ENCODE data around the gene FSTL4.

Gene FSTL4

DNA sequence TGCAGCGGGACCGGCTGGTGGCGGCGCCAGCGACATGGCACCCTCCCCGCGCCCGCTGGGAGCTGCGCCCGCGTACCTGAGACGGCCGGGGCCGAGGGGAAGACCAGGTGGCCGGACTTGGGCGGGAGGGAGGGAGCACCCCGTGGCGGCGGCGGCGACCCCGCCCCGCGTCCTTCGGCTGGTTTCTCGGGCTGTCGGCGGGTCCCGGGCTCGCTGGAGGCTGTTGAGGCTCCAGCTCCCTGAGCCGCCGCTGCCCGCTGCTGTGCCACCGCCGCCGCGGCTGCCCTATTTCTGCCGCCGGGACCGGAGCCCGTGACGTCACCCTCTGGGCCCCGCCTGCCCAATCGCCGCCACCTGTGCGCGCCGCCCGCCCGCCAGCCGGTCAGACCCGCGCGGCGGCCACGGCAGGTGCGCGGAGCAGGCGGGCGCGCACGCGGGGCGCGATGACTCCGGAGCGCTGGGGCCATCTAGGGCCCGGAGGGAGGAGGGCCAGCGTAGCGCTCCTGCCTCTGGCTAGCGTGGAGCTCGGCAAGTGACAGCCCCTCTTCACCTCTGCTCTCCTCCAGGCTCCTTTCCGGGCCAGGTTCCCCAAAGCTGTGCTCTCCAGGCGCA, at the start of gene FSTL4:
FSTL4 (minus strand) TSS at position 293 of the 612 bp plus-strand sequence.
- DNase-seq = no peak

- DNase-seq = no peak
Measured at GRCh38 chr5:133661389-133661788, 49.0 kb upstream of the FSTL4 start.

- peak; percentile 11 for DNase-seq
Measured at GRCh38 chr5:133658327-133658726, 46.0 kb upstream of the FSTL4 start.

DNA sequence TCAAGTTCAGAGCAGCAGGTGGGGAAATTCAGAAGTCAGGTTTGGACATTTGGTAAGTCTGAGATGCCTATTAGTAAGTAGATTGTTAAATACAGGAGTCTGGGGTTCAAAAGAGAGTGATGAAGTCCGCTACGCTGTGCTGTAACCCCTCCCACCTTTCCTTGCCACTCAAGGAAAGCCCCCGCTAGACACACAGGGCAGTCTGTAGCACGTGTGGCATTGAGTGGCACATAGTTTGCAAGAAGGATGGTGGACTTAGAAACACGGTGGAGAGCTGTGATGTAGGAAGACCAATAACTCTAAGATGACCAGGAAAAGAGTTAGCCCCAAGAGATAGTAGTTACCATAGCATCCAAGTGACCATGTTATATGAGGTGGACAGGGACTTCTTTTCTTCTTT, 44.7 kb upstream of the FSTL4 start:
- no peak for DNase-seq

GRCh38 chr5:133655966-133656365, 43.6 kb upstream of the FSTL4 start:
- DNase-seq = no peak

DNA sequence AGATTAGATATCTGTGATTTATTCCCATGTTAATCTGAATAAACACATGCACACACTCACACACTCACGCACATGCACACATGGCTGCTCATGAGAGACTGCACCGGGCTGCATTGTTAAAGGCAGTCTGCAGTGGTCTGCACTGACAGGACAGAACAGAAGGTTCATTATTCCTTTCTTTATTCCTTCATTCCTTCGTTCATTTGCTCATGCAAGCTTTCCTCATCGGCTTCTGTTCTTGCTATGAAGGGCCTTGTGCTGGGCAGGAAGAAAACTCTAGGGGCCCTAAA, 41.4 kb upstream of the FSTL4 start:
- no peak for DNase-seq

DNA sequence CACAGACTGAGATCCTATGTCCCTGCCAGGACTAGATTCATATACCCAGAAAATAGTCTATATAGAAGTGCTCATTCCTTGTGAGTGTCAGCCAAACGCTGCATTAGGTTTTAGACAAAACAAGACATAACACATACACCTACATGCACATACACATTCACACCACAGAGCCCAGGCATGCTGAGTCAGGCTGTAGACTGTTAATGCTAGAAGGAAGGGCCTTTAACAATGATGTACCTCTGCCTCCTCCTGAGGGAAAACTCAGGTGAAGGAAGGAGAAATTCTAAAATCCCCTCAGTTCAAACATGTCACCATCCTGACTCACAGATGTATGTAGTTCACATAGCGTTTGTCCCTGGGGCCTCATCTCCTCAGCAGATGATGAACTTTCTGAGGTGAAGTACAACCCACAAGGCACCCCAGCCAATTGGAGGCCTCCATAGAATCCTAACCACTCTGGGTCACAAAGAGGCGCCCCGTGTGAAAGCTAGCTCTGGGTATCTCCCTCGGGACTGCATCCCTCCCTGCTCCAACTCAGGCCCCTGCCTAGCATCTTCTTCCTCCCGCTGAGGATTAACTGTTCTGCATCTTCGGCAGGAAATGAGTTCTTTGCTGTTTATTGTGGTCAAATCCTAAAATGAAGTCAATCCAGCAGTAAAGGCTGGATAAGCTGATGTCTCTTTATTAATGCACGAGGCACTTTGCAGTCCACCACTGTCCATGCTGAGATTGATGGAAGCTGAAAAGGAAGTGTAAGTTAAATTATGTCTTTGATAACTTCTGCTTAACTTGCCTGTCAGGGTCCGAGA, 40.8 kb upstream of the FSTL4 start:
- DNase-seq = no peak

DNA sequence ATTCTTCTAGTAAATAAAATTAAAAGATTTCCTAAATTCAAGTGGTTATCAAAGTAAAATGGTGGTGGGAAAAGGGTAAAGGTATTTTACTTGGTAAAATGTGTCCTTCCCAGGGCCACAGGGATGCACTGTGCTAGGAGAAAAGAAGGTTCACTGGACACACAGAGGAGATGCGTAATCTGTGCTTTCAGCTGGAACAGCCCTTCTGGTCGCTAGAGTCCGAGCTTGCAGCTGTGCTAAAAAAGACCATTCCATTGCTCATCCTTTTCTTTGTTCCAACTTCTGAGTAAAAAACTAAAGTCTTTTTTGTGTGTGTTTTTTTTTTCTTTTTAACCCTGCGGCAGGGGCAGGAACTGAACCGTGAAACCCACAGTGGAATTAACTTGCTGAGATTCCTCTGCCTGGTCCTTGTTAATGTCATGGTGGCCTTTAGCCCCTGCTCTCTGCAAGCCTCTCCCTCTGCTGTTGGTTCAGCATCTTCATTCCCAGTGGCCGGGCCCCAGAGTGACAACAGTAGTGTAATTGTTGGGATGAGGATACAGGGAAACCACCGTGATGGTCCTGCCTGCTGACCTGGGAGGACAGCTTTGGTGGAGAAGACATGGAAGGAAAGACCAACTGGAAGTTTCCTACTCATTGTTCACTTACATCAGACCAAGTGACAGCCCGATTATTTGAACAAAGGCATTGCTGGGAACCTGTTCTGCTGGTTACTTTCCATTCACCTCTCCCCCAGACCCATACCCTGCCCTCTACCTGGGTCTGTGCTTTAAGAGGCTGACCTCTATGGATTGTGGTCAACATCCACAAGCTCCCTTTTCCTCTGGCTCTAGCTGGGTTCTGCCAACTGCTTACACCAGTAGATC, 31.9 kb upstream of the FSTL4 start:
- no peak for DNase-seq

- no peak for DNase-seq
Measured at GRCh38 chr5:133643365-133643764, 31.0 kb upstream of the FSTL4 start.

GRCh38 chr5:133642153-133642722, 29.9 kb upstream of the FSTL4 start:
- no peak for DNase-seq

DNA sequence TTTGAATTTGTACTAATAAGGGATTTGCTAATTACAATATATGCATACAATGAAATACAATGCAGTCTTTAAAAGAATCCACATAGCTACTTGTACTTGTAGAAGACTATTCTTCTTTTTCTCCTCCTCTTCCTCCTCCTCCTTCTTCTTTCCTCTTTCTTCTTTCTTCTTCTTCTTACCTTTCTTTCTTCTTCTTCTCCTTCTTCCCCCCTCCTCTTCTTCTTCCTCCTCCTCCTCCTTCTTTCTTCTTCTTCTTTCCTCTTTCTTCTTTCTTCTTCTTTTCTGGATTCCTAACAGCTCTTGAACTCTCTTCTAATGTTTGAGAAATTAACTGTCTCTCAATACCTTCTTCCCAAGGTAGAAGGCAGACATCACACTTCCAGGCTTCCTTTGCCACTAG, 29.3 kb upstream of the FSTL4 start:
- DNase-seq = no peak

- DNase-seq = no peak
Measured at GRCh38 chr5:133639850-133640528, 27.6 kb upstream of the FSTL4 start.

DNA sequence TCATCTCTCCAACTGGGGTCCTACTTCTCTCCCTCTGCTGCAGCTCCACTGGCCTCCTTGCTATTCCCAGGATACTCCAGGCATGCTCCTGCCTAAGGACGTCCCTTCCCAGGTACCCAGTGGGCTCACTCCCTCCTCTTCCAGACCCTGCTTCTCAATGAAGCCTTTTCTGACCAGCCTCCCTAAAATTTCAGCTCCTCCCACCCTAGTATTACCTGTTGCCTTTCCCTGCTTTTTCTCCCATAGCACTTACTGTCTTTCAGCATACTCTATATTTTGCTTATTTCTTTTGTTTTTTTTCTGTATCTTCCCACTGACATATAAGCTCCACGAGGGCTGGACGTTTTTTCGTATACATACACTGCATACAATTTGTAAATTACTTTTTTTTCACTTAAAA, 26.1 kb upstream of the FSTL4 start:
- DNase-seq = no peak

- no peak for DNase-seq
Measured at GRCh38 chr5:133637206-133637605, 24.9 kb upstream of the FSTL4 start.

GRCh38 chr5:133635051-133635450, 22.7 kb upstream of the FSTL4 start:
- DNase-seq = peak; percentile 2

GRCh38 chr5:133627180-133627579, 14.8 kb upstream of the FSTL4 start:
- peak; percentile 28 for DNase-seq

DNA sequence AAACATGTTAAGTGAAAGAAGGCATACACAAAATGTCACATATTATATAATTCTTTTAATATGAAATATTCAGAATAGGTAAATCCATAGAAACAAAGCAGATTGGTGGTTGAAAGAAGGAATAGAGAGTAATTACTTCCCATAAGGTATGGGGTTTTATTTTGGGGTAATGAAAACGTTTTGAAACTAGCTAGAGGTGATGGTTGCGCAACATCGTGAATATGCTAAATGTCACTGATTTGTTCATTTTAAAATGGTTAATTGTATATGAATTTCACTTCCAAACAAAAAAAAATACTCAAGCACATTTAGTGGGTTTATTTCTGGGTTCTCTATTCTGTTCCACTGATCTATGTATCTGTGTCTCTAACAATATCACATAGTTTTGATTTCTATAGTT, 12.0 kb upstream of the FSTL4 start:
- DNase-seq = no peak

- no peak for DNase-seq
Measured at GRCh38 chr5:133618141-133618540, 5.8 kb upstream of the FSTL4 start.

DNA sequence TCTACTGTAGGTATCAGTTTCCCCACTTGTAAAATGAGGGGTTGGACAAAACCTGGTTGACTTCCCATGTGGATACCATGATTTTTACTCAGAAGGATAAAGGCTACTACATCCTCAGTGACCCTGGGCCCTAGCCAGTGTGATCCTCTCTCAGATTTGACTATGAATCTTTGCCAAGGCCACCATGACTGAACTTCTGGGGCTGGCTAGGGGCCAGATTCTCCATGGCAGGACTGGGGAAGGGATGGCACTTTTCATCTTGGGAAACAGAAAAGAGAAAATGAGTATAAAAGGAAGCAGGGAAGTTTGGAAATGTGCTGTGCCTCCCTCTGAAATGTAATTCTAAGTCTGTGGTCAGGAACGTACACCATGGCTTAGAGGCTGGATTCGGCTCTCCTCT, 1.4 kb upstream of the FSTL4 start:
- no peak for DNase-seq

GRCh38 chr5:133613184-133613583, 843 bp upstream of the FSTL4 start:
- DNase-seq = no peak

DNA sequence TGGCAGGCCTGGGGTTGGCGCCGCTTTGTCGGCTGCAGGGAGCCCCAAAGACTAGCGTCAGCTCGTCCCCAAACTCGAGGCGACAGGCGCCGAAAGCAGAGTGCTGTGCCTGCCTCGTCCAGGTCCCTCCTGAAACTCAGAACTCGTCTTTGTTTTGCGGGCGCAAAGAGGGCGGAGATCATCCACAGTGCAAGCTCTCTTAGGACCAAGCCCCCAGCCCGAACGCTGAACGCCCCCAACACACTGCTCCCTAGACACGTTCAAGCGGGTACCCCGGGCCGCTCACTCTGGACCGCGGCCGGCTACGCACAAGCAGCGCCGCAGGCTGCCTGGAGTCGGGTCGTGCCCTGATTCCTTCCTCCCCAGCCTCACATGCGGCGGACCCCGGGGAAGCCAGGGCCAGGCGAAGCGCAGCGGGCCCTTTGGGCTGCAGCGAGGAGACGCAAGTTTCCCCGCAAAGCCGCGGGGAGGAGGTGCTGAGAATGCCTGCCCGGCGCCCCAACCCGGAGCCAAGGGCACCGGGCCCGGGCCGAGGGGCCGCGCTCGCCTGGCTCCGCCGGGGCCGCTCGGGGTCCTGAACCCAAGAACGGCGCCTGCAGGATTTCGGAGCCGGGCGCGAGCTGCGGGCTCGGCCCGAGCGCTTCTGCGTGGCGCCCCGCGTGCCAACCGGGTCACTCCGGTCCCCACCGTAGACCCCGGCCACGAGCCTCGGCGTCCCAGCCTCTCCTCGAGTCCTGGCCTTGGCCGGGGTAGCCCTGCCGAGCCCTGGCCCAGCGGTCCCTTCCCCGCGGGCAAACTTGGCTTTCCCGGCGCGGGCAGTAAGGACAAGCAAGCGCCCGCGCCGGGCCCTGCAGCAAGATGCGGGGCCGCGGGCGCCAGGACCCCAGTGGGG, 738 bp downstream of the FSTL4 start:
- DNase-seq = no peak

Measured in inflammatory macrophage treated with lipopolysaccharide for 4 hours (primary cell).